MM.1S (cell line): ENCODE data around the gene NPTX1.

Source experiments
- DNase-seq: peaks from one replicate; pipeline ENCODE4 v3.0.0-alpha.2; 2015
- H2AFZ ChIP-seq: fragments of 300-600 bp; sonication (generic); 2 replicates; pipeline ENCODE4 v1.6.0; 2016; ENCODE audit warnings: antibody characterized with exemption, low read length
- H3F3A ChIP-seq: fragments of 300-600 bp; sonication (generic); 2 replicates; pipeline ENCODE4 v1.6.1; 2016; ENCODE audit warnings: mild to moderate bottlenecking, antibody characterized with exemption, low read length, moderate library complexity, mixed read lengths; ENCODE audit not compliant: insufficient read depth
- H3K27ac ChIP-seq: fragments of 300-600 bp; sonication (generic); 2 replicates; pipeline ENCODE4 v1.5.1; 2016; ENCODE audit warnings: mild to moderate bottlenecking, low read length
- H3K27me3 ChIP-seq: fragments of 300-600 bp; sonication (generic); replicated peaks from 2 replicates; pipeline ENCODE4 v1.6.0; 2016; ENCODE audit warnings: low read length; ENCODE audit not compliant: insufficient read depth
- H3K36me3 ChIP-seq: fragments of 300-600 bp; sonication (generic); replicated peaks from 2 replicates; pipeline ENCODE4 v1.6.1; 2016; ENCODE audit warnings: mild to moderate bottlenecking, low read length, mixed read lengths; ENCODE audit not compliant: insufficient read depth
- H3K4me1 ChIP-seq: fragments of 300-600 bp; sonication (generic); 2 replicates; pipeline ENCODE4 v1.6.1; 2016; ENCODE audit warnings: low read length, mixed read lengths
- H3K4me2 ChIP-seq: fragments of 300-600 bp; sonication (generic); 2 replicates; pipeline ENCODE4 v1.6.0; 2016; ENCODE audit warnings: low read depth, low read length
- H3K4me3 ChIP-seq: fragments of 300-600 bp; sonication (generic); 2 replicates; pipeline ENCODE4 v1.5.1; 2016; ENCODE audit warnings: low read length, mixed read lengths
- H3K79me2 ChIP-seq: fragments of 300-600 bp; sonication (generic); 2 replicates; pipeline ENCODE4 v1.6.1; 2016; ENCODE audit warnings: mixed run types, low read length, mixed read lengths
- H3K9ac ChIP-seq: fragments of 300-600 bp; sonication (generic); 2 replicates; pipeline ENCODE4 v1.6.1; 2016; ENCODE audit warnings: low read length, mixed read lengths
- H3K9me2 ChIP-seq: fragments of 300-600 bp; sonication (generic); replicated peaks from 2 replicates; pipeline ENCODE4 v1.6.1; 2016; ENCODE audit warnings: mild to moderate bottlenecking, low read length, mixed read lengths; ENCODE audit not compliant: insufficient read depth
- H3K9me3 ChIP-seq: fragments of 300-600 bp; sonication (generic); replicated peaks from 2 replicates; pipeline ENCODE4 v1.6.1; 2016; ENCODE audit warnings: mild to moderate bottlenecking, low read length, mixed read lengths; ENCODE audit not compliant: insufficient read depth
- H4K20me1 ChIP-seq: fragments of 300-600 bp; sonication (generic); 2 replicates; pipeline ENCODE4 v1.6.1; 2016; ENCODE audit warnings: mild to moderate bottlenecking, low read length, moderate library complexity, mixed read lengths; ENCODE audit not compliant: insufficient read depth
- EZH2 ChIP-seq: fragments of 300-600 bp; sonication (generic); optimal IDR thresholded peaks from 2 replicates; pipeline ENCODE3; 2017; ENCODE audit warnings: low read depth, mild to moderate bottlenecking, antibody characterized with exemption, low read length, mixed read lengths
- EZH2phosphoT487 ChIP-seq: fragments of 300-600 bp; sonication (generic); IDR thresholded peaks from 2 replicates; pipeline ENCODE4 v1.6.1; 2018; ENCODE audit warnings: antibody characterized with exemption, low read length
- TF ChIP-seq, protein P1 (sequence below): fragments of 300-600 bp; sonication (generic); IDR thresholded peaks from 2 replicates; pipeline ENCODE4 v1.5.1; 2016; ENCODE audit warnings: antibody characterized with exemption, low read length, mixed read lengths

Gene NPTX1

DNA sequence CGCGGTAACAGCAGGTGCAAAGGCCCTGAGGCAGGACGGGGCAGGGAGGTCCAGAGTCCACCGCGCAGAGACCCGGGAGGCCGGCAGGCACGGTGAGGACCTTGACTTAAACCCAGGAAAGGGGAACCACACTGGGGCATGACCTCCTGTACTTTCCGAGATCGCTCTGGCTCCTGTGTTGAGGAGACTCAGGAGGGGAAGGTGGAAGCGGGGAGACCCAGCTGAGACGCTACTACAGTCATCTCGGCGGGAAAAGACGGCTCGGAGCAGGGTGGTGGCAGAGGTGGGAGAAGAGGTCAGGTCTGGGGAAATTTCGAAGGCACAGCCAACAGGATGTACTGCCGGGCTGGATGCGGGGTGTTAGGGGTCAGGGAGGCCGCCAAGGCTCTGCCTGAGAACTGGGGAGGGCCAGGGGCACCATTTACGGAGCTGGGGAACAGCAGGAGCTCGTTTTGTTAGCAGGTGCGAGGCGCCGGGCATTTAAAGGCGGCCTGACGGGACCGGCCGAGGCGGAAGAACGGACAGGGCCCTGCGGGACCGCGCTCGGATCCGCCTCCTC, 22.3 kb downstream of the NPTX1 start:
- H3K4me1 ChIP-seq: peaks cover 16% of the 10 kb centered on the region
- H3K9me2 ChIP-seq: no peaks in the 10 kb centered on the region
- H3K36me3 ChIP-seq: no peaks in the 10 kb centered on the region
- no peak for TF ChIP-seq EZH2
- TF ChIP-seq, protein P1, sequence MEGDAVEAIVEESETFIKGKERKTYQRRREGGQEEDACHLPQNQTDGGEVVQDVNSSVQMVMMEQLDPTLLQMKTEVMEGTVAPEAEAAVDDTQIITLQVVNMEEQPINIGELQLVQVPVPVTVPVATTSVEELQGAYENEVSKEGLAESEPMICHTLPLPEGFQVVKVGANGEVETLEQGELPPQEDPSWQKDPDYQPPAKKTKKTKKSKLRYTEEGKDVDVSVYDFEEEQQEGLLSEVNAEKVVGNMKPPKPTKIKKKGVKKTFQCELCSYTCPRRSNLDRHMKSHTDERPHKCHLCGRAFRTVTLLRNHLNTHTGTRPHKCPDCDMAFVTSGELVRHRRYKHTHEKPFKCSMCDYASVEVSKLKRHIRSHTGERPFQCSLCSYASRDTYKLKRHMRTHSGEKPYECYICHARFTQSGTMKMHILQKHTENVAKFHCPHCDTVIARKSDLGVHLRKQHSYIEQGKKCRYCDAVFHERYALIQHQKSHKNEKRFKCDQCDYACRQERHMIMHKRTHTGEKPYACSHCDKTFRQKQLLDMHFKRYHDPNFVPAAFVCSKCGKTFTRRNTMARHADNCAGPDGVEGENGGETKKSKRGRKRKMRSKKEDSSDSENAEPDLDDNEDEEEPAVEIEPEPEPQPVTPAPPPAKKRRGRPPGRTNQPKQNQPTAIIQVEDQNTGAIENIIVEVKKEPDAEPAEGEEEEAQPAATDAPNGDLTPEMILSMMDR: no peak
- TF ChIP-seq EZH2phosphoT487: no peak
- H3F3A ChIP-seq: peaks cover 9% of the 10 kb centered on the region; the same call in 1 of the 2 replicates
- H3K27me3 ChIP-seq: peaks cover 81% of the 10 kb centered on the region
- H3K4me2 ChIP-seq: peak overlapping the region; percentile 98
- DNase-seq: no peak
- peak overlapping the region; percentile 64; the same call in 1 of the 2 replicates for H3K27ac ChIP-seq
- H3K4me3 ChIP-seq: peak overlapping the region; percentile 94
- H4K20me1 ChIP-seq: no peaks in the 10 kb centered on the region
- peak overlapping the region; percentile 90 for H3K9ac ChIP-seq
- H3K79me2 ChIP-seq: no peaks in the 10 kb centered on the region
- no peaks in the 10 kb centered on the region for H3K9me3 ChIP-seq
- H2AFZ ChIP-seq: peak overlapping the region; percentile 96

DNA sequence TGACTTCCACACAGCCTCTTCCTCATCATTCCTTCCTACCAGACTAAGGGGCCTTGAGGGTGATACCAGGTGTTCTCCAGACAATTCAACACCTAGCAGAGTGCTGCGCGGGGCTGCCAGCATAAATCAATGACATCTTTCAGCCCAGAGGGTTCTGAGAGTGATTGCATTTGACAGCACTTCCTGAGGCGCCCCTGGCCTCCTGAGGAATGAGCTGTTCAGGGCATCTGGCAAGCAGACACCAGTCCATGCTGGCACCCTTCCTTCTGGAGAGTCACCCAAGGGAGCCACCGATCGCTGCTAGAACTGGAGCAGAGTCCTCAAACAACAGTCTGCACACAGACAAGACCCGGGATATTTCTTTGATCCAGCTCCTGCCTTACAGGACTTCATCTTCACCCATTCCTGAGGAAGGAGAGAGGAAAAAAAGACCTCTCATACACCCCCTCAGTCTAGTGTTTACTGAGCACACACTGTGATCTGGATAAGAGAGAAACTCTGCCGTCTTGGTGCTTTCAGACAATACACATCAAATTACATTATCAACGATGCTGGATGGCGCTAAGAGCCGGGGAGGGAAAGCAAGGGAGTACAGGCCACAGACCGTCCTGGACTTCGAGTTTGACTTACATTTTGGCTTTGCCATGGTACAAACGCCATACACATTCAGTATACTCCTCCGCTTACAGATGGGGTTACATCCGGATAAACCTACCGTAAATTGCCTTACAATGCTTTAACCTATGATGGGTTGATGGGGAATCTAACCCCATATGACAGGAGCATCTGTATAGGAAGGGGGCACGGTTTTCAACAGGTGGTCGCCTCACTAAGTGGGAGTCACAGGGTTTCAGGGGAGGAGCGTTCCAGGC, 23.0 kb downstream of the NPTX1 start:
- Histone ChIP-seq H3K9ac (no peak overlapping the region), H4K20me1 (no peaks in the 10 kb centered on the region), H3K36me3 (no peaks in the 10 kb centered on the region), H3K4me2 (peak overlapping the region; percentile 98; the same call in 1 of the 2 replicates), H3K79me2 (no peaks in the 10 kb centered on the region), H3K27ac (no peak overlapping the region), H3K4me1 (peaks cover 16% of the 10 kb centered on the region), H3K9me2 (no peaks in the 10 kb centered on the region), H3K27me3 (peaks cover 81% of the 10 kb centered on the region), H3K9me3 (no peaks in the 10 kb centered on the region), H3F3A (peaks cover 9% of the 10 kb centered on the region; the same call in 1 of the 2 replicates), H2AFZ (no peak overlapping the region), H3K4me3 (no peak overlapping the region)
- TF ChIP-seq EZH2 (no peak), EZH2phosphoT487 (no peak)
- no peak for DNase-seq

DNA sequence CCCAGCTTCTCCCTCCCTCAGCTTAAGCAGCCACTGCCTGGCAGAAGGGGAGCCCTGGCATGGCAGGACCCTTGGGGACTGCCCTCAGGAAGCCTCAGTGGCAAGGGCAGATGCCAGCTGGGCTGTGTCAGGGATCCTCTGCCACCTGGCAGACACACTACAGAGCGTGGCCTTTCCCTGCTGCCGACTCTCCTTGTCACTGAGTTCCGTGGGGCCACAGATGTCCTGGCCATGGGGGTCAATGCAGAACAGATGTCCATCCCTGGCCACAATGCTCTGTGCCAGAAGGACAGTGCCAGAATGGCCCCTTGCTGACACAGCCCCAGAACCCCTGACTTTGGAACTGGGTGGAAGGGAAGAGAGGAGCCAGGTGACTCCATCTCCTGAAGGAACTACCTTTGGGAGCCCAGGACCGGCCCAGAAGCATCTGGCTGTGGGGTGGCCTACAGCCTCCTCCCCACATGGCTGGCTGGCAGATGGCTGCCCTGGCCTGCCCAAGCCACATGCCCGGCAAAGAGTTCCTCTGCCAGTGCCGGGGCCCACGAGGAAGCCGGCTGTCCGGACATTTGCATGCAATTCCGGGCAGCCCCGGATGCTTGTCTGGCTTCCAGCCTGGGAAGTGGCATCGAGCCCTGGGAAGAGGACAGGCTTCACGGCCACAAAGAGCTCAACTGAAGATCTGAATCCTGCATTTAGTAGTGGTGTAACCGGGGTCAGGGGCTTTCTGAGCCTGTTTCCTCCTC, 24.1 kb downstream of the NPTX1 start:
- Histone ChIP-seq H3K36me3 (no peaks in the 10 kb centered on the region), H4K20me1 (no peaks in the 10 kb centered on the region), H3K9me3 (no peaks in the 10 kb centered on the region), H3K9me2 (no peaks in the 10 kb centered on the region), H2AFZ (no peak overlapping the region), H3K4me1 (peaks cover 10% of the 10 kb centered on the region), H3K79me2 (no peaks in the 10 kb centered on the region), H3K4me2 (no peak overlapping the region), H3K9ac (no peak overlapping the region), H3F3A (peaks cover 9% of the 10 kb centered on the region; the same call in 1 of the 2 replicates), H3K27me3 (peaks cover 79% of the 10 kb centered on the region), H3K4me3 (no peak overlapping the region), H3K27ac (no peak overlapping the region)
- DNase-seq: no peak
- TF ChIP-seq, protein P1: no peak
- TF ChIP-seq EZH2phosphoT487 (no peak), EZH2 (no peak)
